OCI-LY7 (cell line): ENCODE measurements around the gene PSMB9.

ENCODE experiments used
- EZH2phosphoT487 ChIP-seq: fragments of 200-600 bp; sonication (generic); IDR thresholded peaks from 2 replicates; pipeline ENCODE4 v1.6.1; 2018; ENCODE audit warnings: low read depth, borderline replicate concordance, mild to moderate bottlenecking, mixed run types, antibody characterized with exemption, low read length, moderate library complexity, mixed read lengths
- TF ChIP-seq, protein P1 (sequence below): fragments of 200-600 bp; sonication (generic); conservative IDR thresholded peaks from 2 replicates; pipeline ENCODE4 v1.5.1; 2014; ENCODE audit warnings: mild to moderate bottlenecking, antibody characterized with exemption, low read length, moderate library complexity, mixed read lengths

- TF ChIP-seq, protein P1, sequence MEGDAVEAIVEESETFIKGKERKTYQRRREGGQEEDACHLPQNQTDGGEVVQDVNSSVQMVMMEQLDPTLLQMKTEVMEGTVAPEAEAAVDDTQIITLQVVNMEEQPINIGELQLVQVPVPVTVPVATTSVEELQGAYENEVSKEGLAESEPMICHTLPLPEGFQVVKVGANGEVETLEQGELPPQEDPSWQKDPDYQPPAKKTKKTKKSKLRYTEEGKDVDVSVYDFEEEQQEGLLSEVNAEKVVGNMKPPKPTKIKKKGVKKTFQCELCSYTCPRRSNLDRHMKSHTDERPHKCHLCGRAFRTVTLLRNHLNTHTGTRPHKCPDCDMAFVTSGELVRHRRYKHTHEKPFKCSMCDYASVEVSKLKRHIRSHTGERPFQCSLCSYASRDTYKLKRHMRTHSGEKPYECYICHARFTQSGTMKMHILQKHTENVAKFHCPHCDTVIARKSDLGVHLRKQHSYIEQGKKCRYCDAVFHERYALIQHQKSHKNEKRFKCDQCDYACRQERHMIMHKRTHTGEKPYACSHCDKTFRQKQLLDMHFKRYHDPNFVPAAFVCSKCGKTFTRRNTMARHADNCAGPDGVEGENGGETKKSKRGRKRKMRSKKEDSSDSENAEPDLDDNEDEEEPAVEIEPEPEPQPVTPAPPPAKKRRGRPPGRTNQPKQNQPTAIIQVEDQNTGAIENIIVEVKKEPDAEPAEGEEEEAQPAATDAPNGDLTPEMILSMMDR: no peak
- no peak for TF ChIP-seq EZH2phosphoT487
These were observed 13.1 kb downstream of the PSMB9 start for GRCh38 chr6:32867022-32867477.
